Endothelial cell (in vitro differentiated cells): ENCODE results near the gene SPATA17. TPM values are rescaled to one million over a fixed set of nuclear protein-coding genes. Genes with fewer than 3 reads are reported as not detected.
"Not testable (repeated sequence)": the region's sequence is repeated elsewhere in the genome, so short reads cannot be mapped to it uniquely, and the experiment has no call there.

ENCODE experiments used
- DNase-seq: peaks from one replicate; pipeline ENCODE4 v3.0.0; 2021; ENCODE audit warnings: low spot score
- H3K27ac Mint-ChIP-seq: one replicate; pipeline ENCODE4 v1.8.0; 2021; ENCODE audit warnings: mixed read lengths, inconsistent platforms; ENCODE audit not compliant: unreplicated experiment
- H3K27me3 Mint-ChIP-seq: one replicate; pipeline ENCODE4 v1.8.0; 2021; ENCODE audit warnings: mild to moderate bottlenecking, moderate library complexity, mixed read lengths, inconsistent platforms; ENCODE audit not compliant: unreplicated experiment
- H3K36me3 Mint-ChIP-seq: one replicate; pipeline ENCODE4 v1.8.0; 2021; ENCODE audit warnings: mild to moderate bottlenecking, low read depth, mixed read lengths, inconsistent platforms; ENCODE audit not compliant: unreplicated experiment
- H3K4me1 Mint-ChIP-seq: one replicate; pipeline ENCODE4 v1.8.0; 2021; ENCODE audit warnings: mild to moderate bottlenecking, mixed read lengths, inconsistent platforms; ENCODE audit not compliant: unreplicated experiment
- H3K4me3 Mint-ChIP-seq: one replicate; pipeline ENCODE4 v1.8.0; 2021; ENCODE audit warnings: mild to moderate bottlenecking, mixed read lengths, inconsistent platforms; ENCODE audit not compliant: unreplicated experiment
- H3K9me3 Mint-ChIP-seq: one replicate; pipeline ENCODE4 v1.8.0; 2021; ENCODE audit warnings: mixed read lengths, inconsistent platforms; ENCODE audit not compliant: unreplicated experiment
- CTCF ChIP-seq: fragments of 200-600 bp; sonication (generic); IDR thresholded peaks from one replicate; pipeline ENCODE4 v1.5.0; 2021; ENCODE audit warnings: antibody characterized with exemption; ENCODE audit not compliant: unreplicated experiment
- total RNA-seq: library from RNA; stranded (reverse); fragmentation: NEBNext Ultra II Directional; extraction: Animal tissue kit (Norgen Biotek cat#: 25700); gene quantifications from one replicate; pipeline ENCODE4 v1.2.1, GENCODE V29; 2021; ENCODE audit not compliant: unreplicated experiment

Gene SPATA17
- total RNA-seq, 1 donor from 2014 or later: 0.36 TPM

DNA sequence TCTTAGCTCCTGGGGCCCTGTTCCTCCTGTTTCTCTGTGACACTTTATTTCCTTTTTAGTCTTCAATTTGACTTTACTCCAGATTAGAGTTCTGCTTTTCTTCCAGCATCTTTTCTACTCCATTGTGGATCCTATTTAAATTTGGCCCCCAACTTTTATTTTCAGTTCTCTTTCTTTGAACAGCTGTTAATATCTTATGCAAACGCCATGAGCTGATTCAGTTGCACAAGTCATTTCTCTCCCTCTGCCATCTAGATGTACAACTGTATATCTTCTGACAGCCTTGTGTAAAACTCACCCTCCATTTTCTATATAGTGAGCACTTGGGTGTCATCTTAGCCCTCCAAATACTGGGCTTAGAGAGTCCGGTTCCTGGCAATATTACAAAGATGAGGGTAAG, 42.2 kb downstream of the SPATA17 start:
- H3K9me3 Mint-ChIP-seq: no peaks in the 10 kb centered on the region
- H3K27me3 Mint-ChIP-seq: peaks cover 3% of the 10 kb centered on the region
- no peak for TF ChIP-seq CTCF
- H3K4me3 Mint-ChIP-seq: no peak overlapping the region
- no peaks in the 10 kb centered on the region for H3K4me1 Mint-ChIP-seq
- no peak overlapping the region for H3K27ac Mint-ChIP-seq
- H3K36me3 Mint-ChIP-seq: no peaks in the 10 kb centered on the region
- DNase-seq: no peak

DNA sequence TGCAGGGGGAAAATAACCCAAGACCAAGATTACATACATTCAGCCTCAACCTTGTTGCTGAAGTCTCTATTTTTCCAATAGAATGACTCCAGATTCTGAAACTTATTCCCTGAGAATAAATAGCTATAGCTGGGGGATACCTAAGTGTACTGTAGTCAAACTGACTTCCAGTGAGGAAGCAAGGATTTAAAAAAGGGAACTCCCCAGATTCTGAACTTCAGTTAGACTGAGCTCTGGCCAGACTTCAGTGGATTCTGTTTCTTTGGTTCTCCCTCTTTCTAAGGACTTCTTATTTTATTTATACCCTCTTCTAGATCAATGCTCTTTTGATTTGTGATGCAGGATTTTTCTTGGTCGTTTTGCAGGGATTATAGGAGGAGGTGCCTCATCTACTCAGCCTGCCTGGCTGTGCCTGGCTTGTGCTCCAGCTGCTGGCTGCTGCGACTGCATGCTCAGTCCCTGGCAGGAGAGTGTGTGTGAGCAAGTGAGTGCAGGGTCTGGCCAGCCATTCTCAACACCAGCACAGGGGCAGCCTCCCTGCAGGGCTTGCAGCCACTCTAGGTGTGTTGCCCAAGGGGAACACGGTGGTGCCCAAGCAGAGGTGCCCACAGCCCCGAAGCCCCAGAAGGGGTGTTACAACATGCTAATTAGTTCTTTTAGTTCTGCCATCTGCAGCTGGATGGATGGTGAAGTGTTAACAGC, 43.0 kb downstream of the SPATA17 start:
- Mint-ChIP-seq H3K27ac (no peak overlapping the region), H3K4me1 (no peaks in the 10 kb centered on the region), H3K36me3 (no peaks in the 10 kb centered on the region), H3K9me3 (no peaks in the 10 kb centered on the region), H3K27me3 (peaks cover 3% of the 10 kb centered on the region), H3K4me3 (no peak overlapping the region)
- TF ChIP-seq CTCF: no peak
- no peak for DNase-seq

DNA sequence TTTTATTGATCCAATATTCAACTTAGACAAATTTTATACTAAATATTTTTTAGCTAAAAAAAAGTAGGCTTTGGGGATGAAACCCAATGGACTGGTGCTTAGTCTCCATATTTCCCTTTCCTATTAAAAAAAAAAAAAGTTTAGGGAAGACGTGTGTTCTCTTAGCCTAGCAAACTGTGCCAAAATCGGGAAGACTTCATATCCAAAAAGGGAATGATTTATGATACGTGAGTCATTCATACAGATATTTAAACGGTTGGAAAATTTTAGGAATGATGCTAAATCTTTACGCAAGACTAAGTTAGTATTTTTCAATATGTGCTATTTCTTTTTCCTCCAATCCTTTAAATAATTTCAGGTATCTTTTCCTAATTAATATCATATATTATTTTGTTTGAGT, 50.7 kb downstream of the SPATA17 start:
- no peak overlapping the region for H3K27ac Mint-ChIP-seq
- H3K36me3 Mint-ChIP-seq: no peaks in the 10 kb centered on the region
- TF ChIP-seq CTCF: no peak
- H3K4me3 Mint-ChIP-seq: no peak overlapping the region
- DNase-seq: no peak
- no peaks in the 10 kb centered on the region for H3K4me1 Mint-ChIP-seq
- H3K27me3 Mint-ChIP-seq: no peaks in the 10 kb centered on the region
- H3K9me3 Mint-ChIP-seq: no peaks in the 10 kb centered on the region

- no peak for DNase-seq
- Mint-ChIP-seq H3K9me3 (no peaks in the 10 kb centered on the region), H3K27me3 (peaks cover 2% of the 10 kb centered on the region), H3K4me3 (no peak overlapping the region), H3K4me1 (no peaks in the 10 kb centered on the region), H3K36me3 (no peaks in the 10 kb centered on the region), H3K27ac (no peak overlapping the region)
- TF ChIP-seq CTCF: no peak
Observed at GRCh38 chr1:217687511-217687910, 56.4 kb downstream of the SPATA17 start.

DNA sequence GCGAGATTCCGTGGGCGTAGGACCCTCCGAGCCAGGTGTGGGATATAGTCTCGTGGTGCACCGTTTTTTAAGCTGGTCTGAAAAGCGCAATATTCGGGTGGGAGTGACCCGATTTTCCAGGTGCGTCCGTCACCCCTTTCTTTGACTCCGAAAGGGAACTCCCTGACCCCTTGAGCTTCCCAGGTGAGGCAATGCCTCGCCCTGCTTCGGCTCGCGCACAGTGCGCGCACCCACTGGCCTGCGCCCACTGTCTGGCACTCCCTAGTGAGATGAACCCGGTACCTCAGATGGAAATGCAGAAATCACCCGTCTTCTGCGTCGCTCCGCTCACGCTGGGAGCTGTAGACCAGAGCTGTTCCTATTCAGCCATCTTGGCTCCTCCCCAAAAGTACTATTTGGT, 65.0 kb downstream of the SPATA17 start:
- not testable (repeated sequence) for H3K4me3 Mint-ChIP-seq, DNase-seq, H3K4me1 Mint-ChIP-seq, H3K36me3 Mint-ChIP-seq, H3K27me3 Mint-ChIP-seq, H3K9me3 Mint-ChIP-seq, H3K27ac Mint-ChIP-seq
